Left colon (tissue), 2 donors: ENCODE measurements around the gene CCDC78. TPM values are rescaled to one million over a fixed set of nuclear protein-coding genes. Genes with fewer than 3 reads are reported as not detected.
"Not testable (repeated sequence)": the region's sequence is repeated elsewhere in the genome, so short reads cannot be mapped to it uniquely, and the experiment has no call there.

Experiments used
- ATAC-seq: fragments of 200-7000 bp; cut with Tn5 transposase; one replicate; pipeline ENCODE4 v1.9.1; 2020; ENCODE audit warnings: mild to moderate bottlenecking, moderate library complexity
- DNase-seq, 2 donors: peaks; one replicate each; pipeline ENCODE4 v3.0.0-alpha.2; 2020
- intact Hi-C, 2 donors: fragments of 100-400 bp; cut with DNase I in 1 of 2; cut with micrococcal nuclease in 1 of 2; formaldehyde crosslinking; loops; one replicate each; pipeline versions ENCODE4 v1.11.2 to v1.14.0; 2022; cut with DNase I, micrococcal nuclease
- total RNA-seq, 2 donors: library from RNA; stranded (reverse); fragmentation: NEBNext Ultra II Directional; extraction: Animal tissue kit (Norgen Biotek cat#: 25700); gene quantifications; one replicate each; pipeline ENCODE4 v1.2.1, GENCODE V29; 2021
- donor health status: DM: no; HTN: no; CAD: no.
- donor health status: DM: yes; HTN: yes; CAD: no.

CCDC78 gene
- total RNA-seq, 2 donors from 2014 or later: 0.75 to 0.95 TPM

GRCh38 chr16:718922-719321 is 7.3 kb downstream of the CCDC78 start:
- ATAC-seq (peak; percentile 52), DNase-seq (peak; percentile 74 to 80)
- intact Hi-C loops: no loop called here

- intact Hi-C loops: no loop called here
- DNase-seq (no peak), ATAC-seq (no peak)
These were observed 7.9 kb downstream of the CCDC78 start for GRCh38 chr16:718389-718788.

GRCh38 chr16:717450-718245 is 8.6 kb downstream of the CCDC78 start:
- intact Hi-C loops: no loop called here
- ATAC-seq (no peak), DNase-seq (no peak)

- ATAC-seq: no peak
- intact Hi-C loops: no loop called here
- no peak for DNase-seq
These were observed 9.4 kb downstream of the CCDC78 start for GRCh38 chr16:716768-717325.

- intact Hi-C loops: no loop called here
- ATAC-seq (no peak), DNase-seq (no peak)
These were observed 10.1 kb downstream of the CCDC78 start for GRCh38 chr16:716200-716568.

- intact Hi-C loops: no loop called here
- peak in 1 of 2 donors; percentile 46 for DNase-seq
- peak; percentile 10 for ATAC-seq
These were observed 10.6 kb downstream of the CCDC78 start for GRCh38 chr16:715477-716199.

- intact Hi-C loops: no loop called here
- ATAC-seq (peak; percentile 70), DNase-seq (peak; percentile 85 to 97)
These were observed 11.4 kb downstream of the CCDC78 start, which contains the start of gene METRN for GRCh38 chr16:714558-715476. Gene METRN (plus strand): TSS chr16:715118. CDS start chr16:715290, 172 bp downstream.

- intact Hi-C loops: no loop called here
- no peak for ATAC-seq
- no peak for DNase-seq
These were observed 12.2 kb downstream of the CCDC78 start for GRCh38 chr16:714079-714478.

GRCh38 chr16:712740-713250 is 13.4 kb downstream of the CCDC78 start:
- peak in 1 of 2 donors; percentile 55 for DNase-seq
- ATAC-seq, intact Hi-C loops: not testable (repeated sequence)

GRCh38 chr16:711548-712320 is 14.5 kb downstream of the CCDC78 start:
- intact Hi-C loops: loop anchor here in 1 of 2 donors (2.0 kb wide), 1 partner anchor 73 kb away; no protein-coding TSS in a partner anchor
- DNase-seq (peak; percentile 61 to 82), ATAC-seq (peak; percentile 58)

- no peak for DNase-seq
- intact Hi-C loops: loop anchor here in 1 of 2 donors (2.0 kb wide), 1 partner anchor 74 kb away; no protein-coding TSS in a partner anchor
- no peak for ATAC-seq
These were observed 15.2 kb downstream of the CCDC78 start for GRCh38 chr16:711084-711483.

GRCh38 chr16:710500-711075 is 15.7 kb downstream of the CCDC78 start:
- ATAC-seq: no peak
- intact Hi-C loops: loop anchor here in 1 of 2 donors (2.0 kb wide), 1 partner anchor 74 kb away; no protein-coding TSS in a partner anchor
- DNase-seq: no peak

- ATAC-seq: no peak
- intact Hi-C loops: loop anchor here in 1 of 2 donors (2.0 to 10.0 kb wide), 2 partner anchors 45 to 75 kb away; no protein-coding TSS in a partner anchor
- DNase-seq: no peak
These were observed 16.4 kb downstream of the CCDC78 start for GRCh38 chr16:709566-710499.

- ATAC-seq (no peak), DNase-seq (no peak)
- intact Hi-C loops: loop anchor here in 1 of 2 donors (10.0 kb wide), 1 partner anchor 46 kb away; no protein-coding TSS in a partner anchor
These were observed 17.3 kb downstream of the CCDC78 start for GRCh38 chr16:708959-709358.

- intact Hi-C loops: loop anchor here in 1 of 2 donors (10.0 kb wide), 1 partner anchor 47 kb away; no protein-coding TSS in a partner anchor
- DNase-seq: no peak
- no peak for ATAC-seq
These were observed 18.2 kb downstream of the CCDC78 start for GRCh38 chr16:708019-708418.

GRCh38 chr16:707062-707538 is 19.1 kb downstream of the CCDC78 start:
- ATAC-seq (peak; percentile 12), DNase-seq (no peak)
- intact Hi-C loops: loop anchor here in 1 of 2 donors (10.0 kb wide), 1 partner anchor 48 kb away; no protein-coding TSS in a partner anchor
